Activated CD8-positive, alpha-beta memory T cell treated with anti-CD3 and anti-CD28 coated beads for 36 hours (primary cell): ENCODE results near the gene FOXRED2. TPM values are rescaled to one million over a fixed set of nuclear protein-coding genes. Genes with fewer than 3 reads are reported as not detected.
"Not testable (repeated sequence)": the region's sequence is repeated elsewhere in the genome, so short reads cannot be mapped to it uniquely, and the experiment has no call there.

Experiments used
- CTCF ChIA-PET: fragments of 350-600 bp; sonication (Branson Sonifier 250); formaldehyde crosslinking; loops from one replicate; lab custom pipeline; 2021; ENCODE audit warnings: antibody characterized with exemption; lab: Charles Lee
- POLR2A ChIA-PET: fragments of 350-600 bp; sonication (Branson Sonifier 250); formaldehyde crosslinking; loops from one replicate; lab custom pipeline; 2021; ENCODE audit warnings: antibody characterized with exemption; lab: Charles Lee
- total RNA-seq, 2 experiments: library from RNA; stranded (reverse); gene quantifications; one replicate each; pipeline ENCODE4 v1.2.3, GENCODE V29; 2021

FOXRED2 gene
- total RNA-seq, 2 experiments from 2014 or later, result 25.3 to 26.3 TPM

GRCh38 chr22:36528341-36528740 lies 21.5 kb upstream of the FOXRED2 start:
- POLR2A ChIA-PET, result interaction anchor here (0.6 to 2.9 kb wide), 3 partner anchors 21 to 705 kb away, joined by 3 to 13 read pairs (median 3); partner anchors contain the start of gene FOXRED2
- CTCF ChIA-PET, result interaction anchor here (0.8 to 1.2 kb wide), 2 partner anchors 17 to 21 kb away, joined by 3 to 4 read pairs; partner anchors contain the start of gene FOXRED2

DNA sequence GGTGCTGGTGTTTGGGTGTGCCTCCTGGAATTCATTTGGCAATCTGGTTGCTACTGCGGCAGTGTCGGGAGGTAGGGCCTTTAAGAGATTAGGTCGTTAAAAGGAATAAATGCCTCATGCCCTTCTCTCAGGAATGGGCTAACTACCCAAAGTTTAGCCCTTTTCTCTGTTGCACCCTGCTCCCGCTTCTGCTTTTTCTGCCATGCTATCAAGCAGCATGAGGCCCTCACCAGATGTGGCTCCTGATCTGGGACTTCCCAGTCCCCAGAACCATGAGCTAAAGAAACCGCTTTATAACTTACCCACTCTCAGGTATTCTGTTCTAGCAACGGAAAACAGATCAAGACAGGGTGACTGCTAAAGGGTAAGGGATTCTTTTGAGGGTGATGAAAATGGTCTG lies 15.8 kb upstream of the FOXRED2 start:
- POLR2A ChIA-PET, result no interaction called here

DNA sequence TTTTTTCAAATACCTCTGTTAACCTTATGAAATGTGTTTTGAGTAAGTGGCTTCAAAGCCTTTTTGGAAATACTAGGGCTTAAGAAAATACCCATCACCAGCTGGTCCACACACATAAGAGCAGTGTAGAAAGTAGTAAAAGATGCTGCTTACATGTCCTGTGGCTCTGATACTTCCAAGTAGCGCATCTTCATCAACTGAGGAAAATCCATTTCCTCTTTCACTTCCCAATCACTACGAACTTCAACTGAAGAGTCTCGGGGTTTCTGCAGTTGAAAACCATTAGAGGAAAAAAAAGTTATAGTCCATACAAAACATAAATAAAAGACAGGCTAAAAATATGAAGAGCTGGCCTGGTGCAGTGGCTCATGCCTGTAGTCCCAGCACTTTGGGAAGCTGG lies 13.6 kb upstream of the FOXRED2 start:
- ChIA-PET CTCF (interaction anchor here (0.6 kb wide), 1 partner anchor 180 kb away, joined by 4 read pairs; no protein-coding TSS in a partner anchor), POLR2A (interaction anchor here (1.0 kb wide), 1 partner anchor 12 kb away, joined by 3 read pairs; no protein-coding TSS in a partner anchor)

More for the DNA sequence above, 15.8 kb upstream of the FOXRED2 start:
- CTCF ChIA-PET, result interaction anchor here (1.8 kb wide), 1 partner anchor 12 kb away, joined by 4 read pairs; no protein-coding TSS in a partner anchor

- POLR2A ChIA-PET, CTCF ChIA-PET: not testable (repeated sequence)
Measured at GRCh38 chr22:36519906-36520305, 13.1 kb upstream of the FOXRED2 start.

- ChIA-PET CTCF (no interaction called here), POLR2A (no interaction called here)
Measured at GRCh38 chr22:36514766-36515165, 7.9 kb upstream of the FOXRED2 start.

- ChIA-PET CTCF (no interaction called here), POLR2A (no interaction called here)
Measured at GRCh38 chr22:36512991-36513390, 6.2 kb upstream of the FOXRED2 start.

DNA sequence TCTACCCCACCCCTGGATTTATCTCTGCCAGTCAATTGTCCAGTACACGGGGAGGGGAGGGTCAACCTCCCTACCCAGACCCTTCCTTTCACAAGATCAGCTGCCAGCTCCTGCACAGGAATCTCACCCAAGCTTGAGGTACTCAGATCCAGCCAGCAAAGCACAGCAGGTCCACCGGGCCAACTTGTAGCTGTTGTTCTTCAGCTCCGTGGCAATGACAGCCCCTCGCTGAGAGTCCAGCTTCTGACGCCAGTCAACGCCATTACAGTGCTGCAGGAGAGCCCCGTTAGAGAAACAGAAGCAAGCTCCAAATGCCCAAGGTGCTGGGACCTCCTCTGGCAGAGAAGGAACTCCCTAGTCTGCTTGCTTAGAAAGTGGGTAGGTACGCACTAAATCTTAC lies 5.5 kb upstream of the FOXRED2 start:
- POLR2A ChIA-PET, result interaction anchor here (1.0 kb wide), 1 partner anchor 17 kb away, joined by 3 read pairs; the partner anchor contains the start of gene EIF3D
- CTCF ChIA-PET, result no interaction called here

- POLR2A ChIA-PET, result interaction anchor here (1.1 kb wide), 1 partner anchor 13 kb away, joined by 3 read pairs; no protein-coding TSS in a partner anchor
- CTCF ChIA-PET, result interaction anchor here (0.8 to 1.4 kb wide), 3 partner anchors 11 to 21 kb away, joined by 3 to 4 read pairs (median 4); no protein-coding TSS in a partner anchor
Measured at GRCh38 chr22:36510966-36511881, 4.4 kb upstream of the FOXRED2 start.

DNA sequence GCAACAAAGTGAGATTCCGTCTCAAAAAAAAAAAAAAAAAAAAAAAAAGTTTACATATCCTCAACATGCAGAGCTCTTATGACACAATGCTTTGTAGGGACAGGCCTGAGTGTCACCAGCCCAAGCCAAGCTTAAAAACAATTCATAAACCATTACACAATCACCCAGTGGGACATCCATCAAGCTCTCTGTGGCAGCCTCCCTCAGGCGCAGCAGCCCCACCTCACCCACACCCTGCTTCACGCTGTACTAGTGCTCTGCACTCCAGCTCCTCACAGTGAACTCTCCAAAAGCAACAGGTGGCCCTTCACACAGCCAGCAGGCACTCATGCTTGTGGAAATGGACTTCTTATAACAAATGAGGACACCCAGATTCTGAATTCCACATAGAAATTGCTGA lies 3.5 kb upstream of the FOXRED2 start:
- CTCF ChIA-PET, result interaction anchor here (1.0 to 1.4 kb wide), 2 partner anchors 12 to 40 kb away, joined by 3 to 4 read pairs; no protein-coding TSS in a partner anchor

GRCh38 chr22:36507518-36508010 lies 724 bp upstream of the FOXRED2 start:
- ChIA-PET CTCF (interaction anchor here (1.2 kb wide), 1 partner anchor 20 kb away, joined by 4 read pairs; no protein-coding TSS in a partner anchor), POLR2A (interaction anchor here (0.7 to 2.3 kb wide), 4 partner anchors 11 to 239 kb away, joined by 4 to 13 read pairs (median 4); partner anchors contain the start of gene EIF3D)

More for the DNA sequence above, 3.5 kb upstream of the FOXRED2 start:
- POLR2A ChIA-PET, result interaction anchor here (1.1 kb wide), 1 partner anchor 14 kb away, joined by 3 read pairs; no protein-coding TSS in a partner anchor

DNA sequence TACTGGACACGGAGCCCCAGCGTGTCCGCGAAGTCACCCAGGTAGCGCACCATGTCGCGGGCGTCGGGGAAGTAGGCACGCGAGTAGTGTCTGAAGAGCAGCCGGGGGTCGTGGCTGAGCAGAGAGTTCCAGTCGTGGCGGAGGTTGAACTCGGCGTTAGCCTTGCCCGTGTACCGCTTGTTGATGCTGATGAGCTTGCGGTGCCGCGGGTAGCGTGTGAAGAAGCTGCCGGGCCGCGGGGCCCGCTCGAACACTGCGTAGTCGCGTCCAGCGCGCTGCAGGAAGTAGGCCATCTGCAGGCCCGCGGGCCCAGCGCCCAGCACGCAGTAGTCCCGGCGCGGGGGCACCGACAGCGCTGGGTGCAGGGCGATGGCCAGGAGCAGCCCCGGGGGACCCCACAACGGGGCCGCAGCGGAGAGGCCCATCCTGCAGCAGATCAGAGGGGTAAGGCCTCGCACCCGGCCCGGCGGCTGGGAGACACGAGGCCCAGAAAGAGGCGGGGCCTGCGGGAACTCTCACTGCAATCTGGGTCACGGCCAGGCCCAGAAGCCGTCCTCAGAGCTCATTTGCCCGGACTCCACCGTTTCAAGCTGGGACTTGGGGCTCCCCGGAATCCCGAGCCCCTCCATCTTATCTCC lies 723 bp downstream of the FOXRED2 start:
- POLR2A ChIA-PET, result interaction anchor here (0.6 to 2.3 kb wide), 3 partner anchors 19 to 213 kb away, joined by 4 to 13 read pairs (median 4); partner anchors contain the start of gene EIF3D
- CTCF ChIA-PET, result interaction anchor here (1.2 kb wide), 2 partner anchors 11 to 22 kb away, joined by 3 to 4 read pairs; no protein-coding TSS in a partner anchor

DNA sequence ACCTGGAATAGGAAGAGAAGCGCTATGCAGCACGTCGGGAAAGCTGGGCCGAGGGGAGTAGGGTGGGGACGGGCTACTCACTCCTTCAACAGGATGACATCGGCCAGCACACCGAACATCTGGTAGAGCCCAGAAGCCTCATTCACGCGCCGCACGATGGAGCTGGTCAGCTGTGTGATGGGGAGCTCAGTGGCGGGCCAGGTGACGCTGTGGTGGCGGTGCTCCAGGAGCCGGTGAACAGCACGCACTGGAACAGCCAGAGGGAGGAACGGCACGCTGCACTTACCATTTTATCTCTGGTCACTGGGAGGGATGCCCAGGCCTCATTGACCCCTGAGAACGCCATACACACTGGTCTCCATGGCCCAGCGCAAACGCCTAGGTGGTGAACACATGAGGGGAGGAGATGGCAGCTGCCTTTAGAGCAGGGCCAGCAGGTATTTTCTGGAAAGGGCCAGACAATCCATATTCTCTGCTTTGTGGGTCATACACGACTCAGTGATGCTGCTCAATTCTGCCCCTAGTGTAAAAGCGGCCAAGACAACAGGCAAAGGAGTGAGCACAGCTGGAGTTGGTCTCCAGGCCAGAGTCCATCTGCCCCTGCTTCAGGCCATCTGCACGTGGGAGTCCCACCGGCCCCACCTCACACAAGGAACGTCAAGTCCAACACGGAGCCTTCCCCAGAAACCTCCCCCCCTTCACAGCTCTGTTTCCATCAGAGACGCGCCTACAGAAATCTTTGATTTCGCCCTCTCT lies 8.8 kb downstream of the FOXRED2 start:
- ChIA-PET POLR2A (no interaction called here), CTCF (interaction anchor here (1.2 kb wide), 1 partner anchor 10 kb away, joined by 3 read pairs; no protein-coding TSS in a partner anchor)

DNA sequence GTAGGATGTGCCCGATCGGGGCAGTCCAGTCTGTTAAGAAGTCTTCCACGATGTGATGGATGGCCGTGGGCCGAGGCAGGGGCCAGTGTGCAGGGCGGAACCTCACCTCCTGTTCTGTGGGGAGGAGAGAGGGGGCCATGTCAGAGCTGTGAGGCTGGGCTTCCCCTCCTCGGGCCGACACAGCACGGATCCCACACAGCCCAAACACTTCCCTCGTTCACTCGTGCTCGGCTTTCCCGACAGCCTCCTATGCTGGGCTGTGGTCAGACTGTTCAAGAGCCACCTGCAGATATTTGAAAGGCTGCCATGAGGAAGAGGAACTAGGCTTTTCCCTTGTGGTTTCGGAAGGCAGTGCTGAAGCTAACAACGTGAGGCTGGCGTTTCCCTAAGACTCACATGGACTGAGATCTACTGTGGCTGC lies 13.1 kb downstream of the FOXRED2 start:
- ChIA-PET CTCF (interaction anchor here (0.7 kb wide), 1 partner anchor 16 kb away, joined by 3 read pairs; no protein-coding TSS in a partner anchor), POLR2A (interaction anchor here (0.6 kb wide), 1 partner anchor 227 kb away, joined by 3 read pairs; no protein-coding TSS in a partner anchor)

DNA sequence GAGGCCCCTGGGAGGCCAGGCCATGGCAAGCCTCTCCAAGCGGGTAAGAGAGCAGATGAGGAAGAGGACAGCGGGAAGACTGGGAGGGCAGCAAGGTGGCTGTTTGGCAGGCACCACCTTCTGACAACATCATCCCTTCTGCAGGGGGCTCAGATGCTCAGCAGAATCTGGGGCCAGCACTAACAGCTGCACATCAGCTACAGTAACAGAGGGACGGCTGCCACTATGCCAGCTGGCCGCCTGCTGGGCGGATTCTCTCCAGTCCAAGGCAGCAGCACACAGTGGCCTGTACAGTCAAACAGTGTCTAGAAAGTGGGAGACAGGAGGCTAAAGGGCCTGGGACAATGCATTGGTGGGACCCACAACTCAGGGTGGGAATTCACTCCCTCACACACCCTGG lies 14.7 kb downstream of the FOXRED2 start:
- CTCF ChIA-PET, result no interaction called here
- POLR2A ChIA-PET, result no interaction called here

- ChIA-PET POLR2A (no interaction called here), CTCF (interaction anchor here (1.2 kb wide), 1 partner anchor 20 kb away, joined by 4 read pairs; no protein-coding TSS in a partner anchor)
Measured at GRCh38 chr22:36491155-36491554, 15.7 kb downstream of the FOXRED2 start.

GRCh38 chr22:36486619-36487384 lies 20.0 kb downstream of the FOXRED2 start:
- ChIA-PET CTCF (interaction anchor here (0.5 to 1.5 kb wide), 12 partner anchors 14 to 1084 kb away, joined by 3 to 6 read pairs (median 3); partner anchors contain the start of gene FOXRED2), POLR2A (interaction anchor here (0.6 kb wide), 1 partner anchor 19 kb away, joined by 4 read pairs; no protein-coding TSS in a partner anchor)
